ENCODE results near the gene SLC26A6.

Gene SLC26A6

GRCh38 chr3:48635222-48636021, at the start of gene SLC26A6:
TSS of gene SLC26A6 (minus strand) at chr3:48635461. CDS start at chr3:48635393, 68 bp downstream.
- DNase-seq (ENCODE audit: low read depth), result peak; percentile 95

- no peak for DNase-seq (ENCODE audit: low read depth)
Observed at GRCh38 chr3:48684480-48685143, 49.4 kb upstream of the SLC26A6 start.

- DNase-seq (ENCODE audit: low read depth), result no peak
Observed at GRCh38 chr3:48684054-48684349, 48.7 kb upstream of the SLC26A6 start.

- DNase-seq (ENCODE audit: low read depth), result no peak
Observed at GRCh38 chr3:48682786-48683185, 47.5 kb upstream of the SLC26A6 start.

GRCh38 chr3:48681974-48682610, 46.8 kb upstream of the SLC26A6 start:
- DNase-seq (ENCODE audit: low read depth), result no peak

- DNase-seq (ENCODE audit: low read depth), result no peak
Observed at GRCh38 chr3:48681541-48681880, 46.2 kb upstream of the SLC26A6 start.

GRCh38 chr3:48680811-48681540, 45.7 kb upstream of the SLC26A6 start:
- DNase-seq (ENCODE audit: low read depth), result no peak

GRCh38 chr3:48679411-48680391, 44.4 kb upstream of the SLC26A6 start:
- no peak for DNase-seq (ENCODE audit: low read depth)

- no peak for DNase-seq (ENCODE audit: low read depth)
Observed at GRCh38 chr3:48678566-48679380, 43.5 kb upstream of the SLC26A6 start.

- no peak for DNase-seq (ENCODE audit: low read depth)
Observed at GRCh38 chr3:48678056-48678455, 42.8 kb upstream of the SLC26A6 start.

GRCh38 chr3:48674505-48674904, 39.2 kb upstream of the SLC26A6 start:
- no peak for DNase-seq (ENCODE audit: low read depth)

GRCh38 chr3:48672522-48672921, 37.3 kb upstream of the SLC26A6 start:
- DNase-seq (ENCODE audit: low read depth), result no peak

- no peak for DNase-seq (ENCODE audit: low read depth)
Observed at GRCh38 chr3:48664929-48665328, 29.7 kb upstream of the SLC26A6 start.

GRCh38 chr3:48664313-48664644, 29.0 kb upstream of the SLC26A6 start:
- no peak for DNase-seq (ENCODE audit: low read depth)

GRCh38 chr3:48663489-48664312, 28.4 kb upstream of the SLC26A6 start:
- peak; percentile 95 for DNase-seq (ENCODE audit: low read depth)

- peak; percentile 82 for DNase-seq (ENCODE audit: low read depth)
Observed at GRCh38 chr3:48662753-48663488, 27.7 kb upstream of the SLC26A6 start, which contains the start of gene CELSR3. TSS of gene CELSR3 (minus strand) at chr3:48662886. CDS start at chr3:48662634, 252 bp downstream.

- DNase-seq (ENCODE audit: low read depth), result no peak
Observed at GRCh38 chr3:48662145-48662752, 27.0 kb upstream of the SLC26A6 start.

- DNase-seq (ENCODE audit: low read depth), result no peak
Observed at GRCh38 chr3:48661501-48662144, 26.4 kb upstream of the SLC26A6 start.
